CD8-positive, alpha-beta memory T cell (primary cell): ENCODE data around the gene CPAMD8. TPM values are rescaled to one million over a fixed set of nuclear protein-coding genes. Genes with fewer than 3 reads are reported as not detected.

Source experiments
- CTCF ChIA-PET: fragments of 350-600 bp; sonication (Branson Sonifier 250); formaldehyde crosslinking; loops from one replicate; lab custom pipeline; 2021; ENCODE audit warnings: antibody characterized with exemption; lab: Charles Lee
- POLR2A ChIA-PET: fragments of 350-600 bp; sonication (Branson Sonifier 250); formaldehyde crosslinking; loops from one replicate; lab custom pipeline; 2021; ENCODE audit warnings: antibody characterized with exemption; lab: Charles Lee
- DNase-seq, 5 donors: peaks; one replicate each; pipeline versions ENCODE4 v3.0.0 to v3.0.0-alpha.2; 2020 to 2022; ENCODE audit warnings: mixed read lengths in 1 of 5
- H3K27ac ChIP-seq: one replicate; pipeline ENCODE4 v1.7.0; 2013; ENCODE audit warnings: low read depth, mild to moderate bottlenecking, low read length, moderate library complexity
- H3K27me3 ChIP-seq: 2 replicates; pipeline ENCODE4 v1.7.0; 2013; ENCODE audit warnings: low read length, mild to moderate bottlenecking; ENCODE audit not compliant: insufficient read depth, poor library complexity, severe bottlenecking
- H3K36me3 ChIP-seq: 2 replicates; pipeline ENCODE4 v1.7.0; 2013; ENCODE audit warnings: mild to moderate bottlenecking, low read length, moderate library complexity; ENCODE audit not compliant: insufficient read depth
- H3K4me1 ChIP-seq: 2 replicates; pipeline ENCODE4 v1.7.0; 2013; ENCODE audit warnings: mild to moderate bottlenecking, low read length, moderate library complexity; ENCODE audit not compliant: insufficient read depth
- H3K4me3 ChIP-seq: 2 replicates; pipeline ENCODE4 v1.7.0; 2013; ENCODE audit warnings: mild to moderate bottlenecking, low read length
- H3K9me3 ChIP-seq: 2 replicates; pipeline ENCODE4 v1.7.0; 2013; ENCODE audit warnings: mild to moderate bottlenecking, low read length
- H3K27ac Mint-ChIP-seq, 8 donors: one replicate each; pipeline ENCODE4 v1.8.0; 2020 to 2021; ENCODE audit warnings: mixed read lengths in 8 of 8, mild to moderate bottlenecking in 6 of 8, inconsistent platforms in 3 of 8, moderate library complexity in 3 of 8
- H3K27me3 Mint-ChIP-seq, 2 donors: one replicate each; pipeline ENCODE4 v1.8.0; 2020 to 2021; ENCODE audit warnings: mixed read lengths in 2 of 2, mild to moderate bottlenecking in 1 of 2, moderate library complexity in 1 of 2
- H3K36me3 Mint-ChIP-seq, 3 donors: one replicate each; pipeline ENCODE4 v1.8.0; 2020 to 2021; ENCODE audit warnings: mixed read lengths in 3 of 3, inconsistent platforms in 1 of 3, mild to moderate bottlenecking in 1 of 3
- H3K4me1 Mint-ChIP-seq, 3 donors: one replicate each; pipeline ENCODE4 v1.8.0; 2020 to 2021; ENCODE audit warnings: mixed read lengths in 3 of 3, inconsistent platforms in 1 of 3, mild to moderate bottlenecking in 1 of 3
- H3K4me3 Mint-ChIP-seq, 7 donors: one replicate each; pipeline ENCODE4 v1.8.0; 2020 to 2021; ENCODE audit warnings: mixed read lengths in 7 of 7, mild to moderate bottlenecking in 6 of 7, moderate library complexity in 4 of 7, inconsistent platforms in 2 of 7
- H3K9me3 Mint-ChIP-seq, 5 donors: one replicate each; pipeline ENCODE4 v1.8.0; 2020 to 2022; ENCODE audit warnings: mixed read lengths in 5 of 5, mild to moderate bottlenecking in 3 of 5, moderate library complexity in 2 of 5, inconsistent platforms in 1 of 5
- polyA plus RNA-seq: library from polyadenylated mRNA; unstranded; fragments of 300-500 nt; fragmentation: Illumina TruSeq; gene quantifications from one replicate; pipeline ENCODE4 v1.2.3, GENCODE V29; 2021
- total RNA-seq, 2 experiments: library from RNA; stranded (reverse); gene quantifications; one replicate each; pipeline ENCODE4 v1.2.3, GENCODE V29; 2021

Gene CPAMD8
- total and polyA plus RNA-seq, 3 experiments from 2014 or later, result 0.07 to 0.74 (median 0.18) TPM

DNA sequence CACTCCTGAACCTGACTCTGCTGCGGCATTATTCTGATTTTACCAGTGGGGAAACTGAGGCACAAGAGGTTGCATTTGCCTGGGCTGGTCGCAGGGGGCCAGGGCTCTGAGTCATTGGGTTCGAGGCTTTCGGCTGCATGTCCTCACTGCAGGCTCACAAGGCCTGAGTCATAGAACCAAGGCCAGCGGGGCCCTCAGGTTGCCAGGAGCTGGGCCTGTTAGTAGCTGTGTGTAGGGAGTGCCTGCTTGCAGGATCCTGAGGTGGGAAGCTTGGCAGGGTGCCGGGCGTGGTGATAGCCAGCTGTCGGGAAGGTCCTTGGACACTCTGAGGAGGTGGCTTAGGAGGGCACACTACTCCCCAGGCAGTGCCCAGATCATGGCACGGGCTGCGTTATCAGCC is 159.4 kb downstream of the CPAMD8 start:
- POLR2A ChIA-PET, result no interaction called here
- H3K36me3 Mint-ChIP-seq, result peaks cover 0 to 83% (median 12%) of the 10 kb centered on the region in 3 donors
- no peaks in the 10 kb centered on the region for H3K9me3 ChIP-seq
- no peaks in the 10 kb centered on the region for H3K27me3 ChIP-seq
- peaks cover 19% of the 10 kb centered on the region for H3K36me3 ChIP-seq
- H3K9me3 Mint-ChIP-seq, result no peaks in the 10 kb centered on the region
- no peak overlapping the region for H3K4me3 Mint-ChIP-seq
- H3K27ac ChIP-seq, result no peak overlapping the region
- no peaks in the 10 kb centered on the region for H3K4me1 Mint-ChIP-seq
- no peak for DNase-seq
- no peaks in the 10 kb centered on the region for H3K4me1 ChIP-seq
- H3K27me3 Mint-ChIP-seq, result no peaks in the 10 kb centered on the region
- CTCF ChIA-PET, result no interaction called here
- no peak overlapping the region for H3K4me3 ChIP-seq
- H3K27ac Mint-ChIP-seq, result no peak overlapping the region

DNA sequence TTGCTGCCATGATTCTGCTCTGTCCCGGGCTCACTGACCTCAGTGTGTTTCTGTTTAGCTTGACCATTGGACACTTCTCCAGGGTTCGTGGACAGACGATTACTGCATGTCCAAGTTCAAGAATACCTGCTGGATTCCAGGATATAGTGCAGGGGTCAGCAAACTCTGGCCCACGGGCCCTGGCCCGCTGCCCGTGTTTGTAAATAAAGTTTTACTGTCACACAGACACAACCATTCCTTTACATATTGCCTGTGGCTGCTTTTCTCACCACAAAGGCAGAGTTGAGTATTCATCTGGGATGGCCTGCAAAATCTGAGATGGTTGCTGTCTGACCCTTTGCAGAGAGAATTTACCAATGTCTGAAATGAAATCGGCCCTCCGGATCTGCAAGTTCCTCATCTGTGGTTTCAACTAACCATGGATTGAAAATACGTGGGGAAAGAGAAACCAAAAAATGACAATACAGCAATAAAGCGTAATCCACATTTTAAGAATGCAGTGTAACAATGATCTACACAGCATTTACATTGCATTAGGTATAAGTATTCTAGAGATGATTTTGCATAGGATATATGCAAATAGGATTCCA is 163.7 kb downstream of the CPAMD8 start:
- peaks cover 0 to 72% (median 18%) of the 10 kb centered on the region in 3 donors for H3K36me3 Mint-ChIP-seq
- Histone ChIP-seq H3K36me3 (peaks cover 12% of the 10 kb centered on the region), H3K27me3 (no peaks in the 10 kb centered on the region), H3K4me3 (no peak overlapping the region), H3K9me3 (no peaks in the 10 kb centered on the region), H3K27ac (no peak overlapping the region), H3K4me1 (no peaks in the 10 kb centered on the region)
- DNase-seq, result no peak
- CTCF ChIA-PET, result no interaction called here
- H3K27me3 Mint-ChIP-seq, result no peaks in the 10 kb centered on the region
- no peaks in the 10 kb centered on the region for H3K9me3 Mint-ChIP-seq
- no peaks in the 10 kb centered on the region for H3K4me1 Mint-ChIP-seq
- no peak overlapping the region for H3K4me3 Mint-ChIP-seq
- POLR2A ChIA-PET, result no interaction called here
- no peak overlapping the region for H3K27ac Mint-ChIP-seq

DNA sequence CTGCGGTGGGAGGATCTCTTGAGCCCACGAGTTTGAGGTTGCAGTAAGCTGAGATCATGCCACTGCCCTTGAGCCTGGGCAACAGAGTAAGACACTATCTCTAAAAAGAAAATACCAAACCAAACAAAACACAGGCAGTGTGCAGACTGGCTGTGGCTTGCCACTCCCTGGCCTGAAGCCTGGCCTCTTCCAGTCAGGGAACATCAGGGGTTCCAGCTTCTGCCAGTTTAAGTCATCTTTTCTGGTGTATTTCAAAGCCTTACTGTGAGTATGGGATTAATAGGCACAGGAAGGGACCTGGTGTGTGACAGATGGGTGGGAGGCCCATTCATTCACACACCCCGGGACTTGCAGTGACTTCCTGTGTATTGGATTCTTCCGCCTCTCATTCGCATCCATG is 164.8 kb downstream of the CPAMD8 start:
- Histone ChIP-seq H3K9me3 (no peaks in the 10 kb centered on the region), H3K27ac (no peak overlapping the region), H3K27me3 (no peaks in the 10 kb centered on the region), H3K4me1 (no peaks in the 10 kb centered on the region), H3K36me3 (peaks cover 12% of the 10 kb centered on the region), H3K4me3 (no peak overlapping the region)
- no peaks in the 10 kb centered on the region for H3K9me3 Mint-ChIP-seq
- peak overlapping the region in 1 of 8 donors; percentile 54 for H3K27ac Mint-ChIP-seq
- H3K4me3 Mint-ChIP-seq, result no peak overlapping the region
- H3K27me3 Mint-ChIP-seq, result no peaks in the 10 kb centered on the region
- DNase-seq, result no peak
- peaks cover 0 to 70% (median 18%) of the 10 kb centered on the region in 3 donors for H3K36me3 Mint-ChIP-seq
- ChIA-PET POLR2A (no interaction called here), CTCF (no interaction called here)
- H3K4me1 Mint-ChIP-seq, result no peaks in the 10 kb centered on the region

DNA sequence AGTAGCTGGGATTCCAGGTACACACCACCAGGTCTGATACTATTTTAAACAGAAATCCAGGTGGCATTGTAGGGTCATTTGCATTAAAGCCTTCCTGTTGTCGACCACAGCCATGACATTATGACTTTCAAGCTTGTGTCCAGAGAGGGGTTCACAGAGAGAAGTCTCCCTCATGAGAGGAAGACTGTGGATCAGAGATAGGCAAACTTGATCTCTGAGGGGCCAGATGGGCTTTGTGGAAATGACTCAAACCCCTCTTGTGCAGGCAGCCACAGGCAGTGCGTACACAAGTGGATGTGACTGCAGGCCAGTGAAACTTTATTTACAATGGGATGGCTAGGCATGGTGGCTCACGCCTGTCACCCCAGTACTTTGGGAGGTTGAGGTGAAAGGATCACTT is 165.6 kb downstream of the CPAMD8 start:
- Histone ChIP-seq H3K4me3 (no peak overlapping the region), H3K4me1 (no peaks in the 10 kb centered on the region), H3K27me3 (no peaks in the 10 kb centered on the region), H3K36me3 (peaks cover 12% of the 10 kb centered on the region), H3K9me3 (no peaks in the 10 kb centered on the region), H3K27ac (no peak overlapping the region)
- POLR2A ChIA-PET, result no interaction called here
- DNase-seq, result no peak
- no peaks in the 10 kb centered on the region for H3K27me3 Mint-ChIP-seq
- CTCF ChIA-PET, result interaction anchor here (0.9 kb wide), 1 partner anchor 12 kb away, joined by 5 read pairs; no protein-coding TSS in a partner anchor
- H3K27ac Mint-ChIP-seq, result peak overlapping the region in 1 of 8 donors; percentile 32
- H3K36me3 Mint-ChIP-seq, result peaks cover 0 to 71% (median 16%) of the 10 kb centered on the region in 3 donors
- H3K4me1 Mint-ChIP-seq, result no peaks in the 10 kb centered on the region
- no peak overlapping the region for H3K4me3 Mint-ChIP-seq
- H3K9me3 Mint-ChIP-seq, result no peaks in the 10 kb centered on the region

DNA sequence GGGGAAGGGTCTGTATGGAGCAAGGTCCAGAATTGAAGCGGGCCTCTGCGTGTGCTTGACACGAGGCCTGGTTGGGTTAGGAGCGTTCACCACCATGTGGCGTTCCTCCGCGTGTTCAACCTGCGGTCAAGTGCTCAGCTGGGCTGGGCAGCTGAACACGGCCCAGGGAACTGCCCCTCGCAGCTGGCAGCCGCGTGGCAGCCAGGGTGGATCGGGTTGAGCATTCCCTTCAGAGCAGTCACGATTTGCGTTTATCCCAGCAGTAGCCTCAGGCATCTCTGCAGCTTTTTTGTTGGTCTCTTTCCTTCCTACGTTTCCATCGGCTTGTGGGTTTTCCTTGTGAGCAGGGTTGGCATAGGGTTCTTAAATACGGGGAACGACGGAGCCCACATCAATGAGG is 166.5 kb downstream of the CPAMD8 start:
- Mint-ChIP-seq H3K27ac (no peak overlapping the region), H3K4me1 (no peaks in the 10 kb centered on the region), H3K27me3 (no peaks in the 10 kb centered on the region), H3K4me3 (no peak overlapping the region), H3K36me3 (peaks cover 0 to 66% (median 16%) of the 10 kb centered on the region in 3 donors), H3K9me3 (no peaks in the 10 kb centered on the region)
- DNase-seq, result no peak
- CTCF ChIA-PET, result no interaction called here
- POLR2A ChIA-PET, result no interaction called here
- no peak overlapping the region for H3K27ac ChIP-seq
- H3K36me3 ChIP-seq, result peaks cover 12% of the 10 kb centered on the region
- no peaks in the 10 kb centered on the region for H3K4me1 ChIP-seq
- H3K4me3 ChIP-seq, result no peak overlapping the region
- H3K27me3 ChIP-seq, result no peaks in the 10 kb centered on the region
- no peaks in the 10 kb centered on the region for H3K9me3 ChIP-seq

DNA sequence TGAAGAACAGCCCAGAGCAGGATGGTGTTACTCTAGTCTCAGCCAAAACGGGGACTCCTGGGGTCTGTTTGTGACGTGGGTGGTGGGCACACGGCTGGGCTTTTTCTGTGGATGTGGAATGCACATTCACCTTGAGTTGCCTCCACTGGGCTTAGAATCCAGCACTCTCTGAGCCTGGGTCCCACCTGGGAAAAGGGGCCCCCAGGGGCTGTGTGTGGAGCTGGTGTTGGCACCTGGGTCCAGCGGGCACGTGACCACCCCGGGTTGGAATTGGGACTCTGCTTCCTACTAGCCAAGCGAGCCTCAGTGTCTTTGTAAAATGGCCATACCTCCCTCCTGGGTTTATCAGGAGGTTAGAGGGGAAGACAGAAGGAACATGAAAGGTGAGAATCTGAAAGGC is 167.0 kb downstream of the CPAMD8 start:
- CTCF ChIA-PET, result no interaction called here
- Histone ChIP-seq H3K36me3 (peaks cover 12% of the 10 kb centered on the region), H3K27ac (no peak overlapping the region), H3K9me3 (no peaks in the 10 kb centered on the region), H3K4me3 (no peak overlapping the region), H3K27me3 (no peaks in the 10 kb centered on the region), H3K4me1 (no peaks in the 10 kb centered on the region)
- Mint-ChIP-seq H3K9me3 (no peaks in the 10 kb centered on the region), H3K4me3 (no peak overlapping the region), H3K27ac (no peak overlapping the region), H3K27me3 (no peaks in the 10 kb centered on the region), H3K4me1 (no peaks in the 10 kb centered on the region), H3K36me3 (peaks cover 0 to 70% (median 18%) of the 10 kb centered on the region in 3 donors)
- no peak for DNase-seq
- POLR2A ChIA-PET, result no interaction called here

DNA sequence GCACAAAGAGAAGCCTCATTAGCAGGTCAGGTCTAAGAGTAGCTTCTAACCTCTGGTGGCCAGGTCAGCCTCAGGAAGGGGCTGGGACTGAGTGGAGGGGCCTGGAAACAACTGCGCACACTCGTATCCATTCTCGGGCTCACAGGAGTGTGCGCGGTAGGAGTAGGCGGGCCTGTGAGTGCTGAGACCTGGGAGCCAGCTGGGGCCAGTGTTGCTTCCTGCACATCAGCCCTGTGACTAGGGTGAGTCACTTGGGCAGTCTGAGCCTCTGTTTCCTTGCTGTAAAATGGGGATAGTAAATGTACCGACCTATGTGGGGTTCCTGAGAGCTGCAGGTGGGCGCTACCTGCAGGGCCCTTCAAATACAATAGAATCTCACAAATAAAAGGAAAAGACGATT is 170.5 kb downstream of the CPAMD8 start:
- no peak overlapping the region for H3K27ac ChIP-seq
- H3K9me3 ChIP-seq, result no peaks in the 10 kb centered on the region
- ChIA-PET POLR2A (no interaction called here), CTCF (no interaction called here)
- peaks cover 3% of the 10 kb centered on the region for H3K36me3 ChIP-seq
- Mint-ChIP-seq H3K9me3 (no peaks in the 10 kb centered on the region), H3K36me3 (peaks cover 0 to 78% (median 17%) of the 10 kb centered on the region in 3 donors), H3K4me1 (no peaks in the 10 kb centered on the region), H3K27ac (no peak overlapping the region), H3K27me3 (no peaks in the 10 kb centered on the region), H3K4me3 (no peak overlapping the region)
- H3K4me3 ChIP-seq, result no peak overlapping the region
- no peaks in the 10 kb centered on the region for H3K4me1 ChIP-seq
- no peak for DNase-seq
- H3K27me3 ChIP-seq, result no peaks in the 10 kb centered on the region

DNA sequence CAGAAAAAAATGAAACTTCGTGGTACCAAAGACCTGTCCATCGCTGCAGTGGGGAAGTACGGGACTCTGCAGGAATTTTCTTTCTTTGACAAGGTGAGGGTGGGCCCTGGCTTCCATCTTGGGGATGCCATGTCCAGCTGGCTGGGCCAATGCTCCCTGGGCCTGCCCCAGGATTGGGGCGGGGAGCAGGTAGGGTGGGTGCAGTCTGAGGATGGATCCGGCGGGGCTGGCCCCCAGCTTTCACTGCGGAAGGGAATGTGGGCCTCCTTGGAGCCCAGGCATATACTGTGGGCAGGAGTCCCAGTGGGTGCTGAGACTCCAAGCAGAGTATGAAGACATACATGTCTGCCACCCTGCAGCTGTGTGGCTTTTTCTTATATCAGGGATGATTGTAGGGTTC is 173.5 kb downstream of the CPAMD8 start:
- Histone ChIP-seq H3K27ac (no peak overlapping the region), H3K36me3 (peaks cover 12% of the 10 kb centered on the region), H3K4me3 (no peak overlapping the region), H3K27me3 (no peaks in the 10 kb centered on the region), H3K4me1 (no peaks in the 10 kb centered on the region), H3K9me3 (no peaks in the 10 kb centered on the region)
- H3K27ac Mint-ChIP-seq, result no peak overlapping the region
- peaks cover 0 to 85% (median 18%) of the 10 kb centered on the region in 3 donors for H3K36me3 Mint-ChIP-seq
- ChIA-PET CTCF (interaction anchor here (0.5 kb wide), 1 partner anchor 18 kb away, joined by 3 read pairs; no protein-coding TSS in a partner anchor), POLR2A (no interaction called here)
- H3K4me1 Mint-ChIP-seq, result no peaks in the 10 kb centered on the region
- no peaks in the 10 kb centered on the region for H3K27me3 Mint-ChIP-seq
- DNase-seq, result no peak
- H3K4me3 Mint-ChIP-seq, result no peak overlapping the region
- H3K9me3 Mint-ChIP-seq, result no peaks in the 10 kb centered on the region
